ENCODE measurements around the gene IL33.

Gene IL33

GRCh38 chr9:6305954-6306563, 90.5 kb downstream of the IL33 start:
- DNase-seq, result peak; percentile 3
